H9 (cell line): Measurements from ENCODE around the gene STPG1. TPM values are rescaled to one million over a fixed set of nuclear protein-coding genes. Genes with fewer than 3 reads are reported as not detected.
A peak's percentile ranks its signal among the peaks of the same experiment; 100 is the strongest.

Experiments
- DNase-seq: peaks from one replicate; pipeline ENCODE4 v3.0.0-alpha.2; 2017
- H2AFZ ChIP-seq: one replicate; pipeline ENCODE4 v1.6.1; 2013; ENCODE audit warnings: mild to moderate bottlenecking, low read length, control low read depth, moderate library complexity
- H2AK5ac ChIP-seq: 2 replicates; pipeline ENCODE4 v1.6.1; 2013; ENCODE audit warnings: low read length, control low read depth, mixed read lengths; ENCODE audit not compliant: insufficient read length
- H2BK120ac ChIP-seq: one replicate; pipeline ENCODE4 v1.6.1; 2013; ENCODE audit warnings: low read depth, mild to moderate bottlenecking, low read length, control low read depth, inconsistent platforms; ENCODE audit not compliant: poor library complexity, severe bottlenecking
- H2BK12ac ChIP-seq: 2 replicates; pipeline ENCODE4 v1.6.1; 2013; ENCODE audit warnings: low read length, control low read depth, mixed read lengths, low read depth; ENCODE audit not compliant: insufficient read length
- H2BK15ac ChIP-seq: 2 replicates; pipeline ENCODE4 v1.6.1; 2013; ENCODE audit warnings: low read depth, low read length, control low read depth
- H2BK20ac ChIP-seq: one replicate; pipeline ENCODE4 v1.6.1; 2013; ENCODE audit warnings: low read depth, mild to moderate bottlenecking, low read length, control low read depth, inconsistent platforms; ENCODE audit not compliant: poor library complexity, severe bottlenecking
- H2BK5ac ChIP-seq: 2 replicates; pipeline ENCODE4 v1.6.1; 2013; ENCODE audit warnings: low read length, control low read depth, mixed read lengths; ENCODE audit not compliant: insufficient read length
- H3K14ac ChIP-seq: 2 replicates; pipeline ENCODE4 v1.6.1; 2013; ENCODE audit warnings: low read length, control low read depth; ENCODE audit not compliant: insufficient read depth
- H3K18ac ChIP-seq: 2 replicates; pipeline ENCODE4 v1.6.1; 2013; ENCODE audit warnings: low read depth, mild to moderate bottlenecking, mixed read lengths, low read length, control low read depth; ENCODE audit not compliant: insufficient read length
- H3K23ac ChIP-seq: 2 replicates; pipeline ENCODE4 v1.6.1; 2013; ENCODE audit warnings: low read length, control low read depth, mixed read lengths, low read depth; ENCODE audit not compliant: insufficient read length
- H3K23me2 ChIP-seq: 2 replicates; pipeline ENCODE4 v1.6.1; 2013; ENCODE audit warnings: low read depth, mild to moderate bottlenecking, mixed read lengths, low read length, control low read depth; ENCODE audit not compliant: insufficient read length, poor library complexity, severe bottlenecking
- H3K27ac ChIP-seq: 2 replicates; pipeline ENCODE4 v1.5.1; 2013; ENCODE audit warnings: low read length, control low read depth, mixed read lengths, low read depth; ENCODE audit not compliant: insufficient read length
- H3K27me3 ChIP-seq: 2 replicates; pipeline ENCODE4 v1.6.1; 2013; ENCODE audit warnings: low read length, control low read depth, inconsistent platforms; ENCODE audit not compliant: insufficient read depth
- H3K4ac ChIP-seq: 2 replicates; pipeline ENCODE4 v1.6.1; 2013; ENCODE audit warnings: low read depth, mild to moderate bottlenecking, control low read depth, inconsistent platforms, low read length, moderate library complexity
- H3K4me1 ChIP-seq: 2 replicates; pipeline ENCODE4 v1.6.1; 2013; ENCODE audit warnings: low read length, control low read depth, inconsistent platforms; ENCODE audit not compliant: insufficient read depth
- H3K4me2 ChIP-seq: 2 replicates; pipeline ENCODE4 v1.6.1; 2013; ENCODE audit warnings: low read length, control low read depth, mixed read lengths; ENCODE audit not compliant: insufficient read length, insufficient read depth
- H3K56ac ChIP-seq: 2 replicates; pipeline ENCODE4 v1.6.1; 2013; ENCODE audit warnings: low read depth, mild to moderate bottlenecking, mixed read lengths, low read length, control low read depth; ENCODE audit not compliant: insufficient read length
- H3K79me1 ChIP-seq: 2 replicates; pipeline ENCODE4 v1.6.1; 2013; ENCODE audit warnings: low read depth, mild to moderate bottlenecking, moderate library complexity, low read length, control low read depth, inconsistent platforms; ENCODE audit not compliant: insufficient read depth, poor library complexity, severe bottlenecking
- H3K79me2 ChIP-seq: 2 replicates; pipeline ENCODE4 v1.6.1; 2013; ENCODE audit warnings: low read length, control low read depth, inconsistent platforms; ENCODE audit not compliant: insufficient read depth
- H3K9ac ChIP-seq: 2 replicates; pipeline ENCODE4 v1.6.1; 2013; ENCODE audit warnings: low read length, control low read depth, mixed read lengths; ENCODE audit not compliant: insufficient read length; ENCODE audit errors: extremely low read depth
- H3K9me3 ChIP-seq: one replicate; pipeline ENCODE4 v1.6.1; 2013; ENCODE audit warnings: low read depth, low read length, inconsistent platforms; ENCODE audit not compliant: control insufficient read depth
- H3T11ph ChIP-seq: one replicate; pipeline ENCODE4 v1.6.1; 2013; ENCODE audit warnings: mild to moderate bottlenecking, low read length, control low read depth, inconsistent platforms
- H4K20me1 ChIP-seq: one replicate; pipeline ENCODE4 v1.6.1; 2013; ENCODE audit not compliant: control insufficient read depth, insufficient read length, insufficient read depth
- H4K5ac ChIP-seq: 2 replicates; pipeline ENCODE4 v1.6.1; 2013; ENCODE audit warnings: low read depth, mild to moderate bottlenecking, mixed read lengths, low read length, control low read depth; ENCODE audit not compliant: insufficient read length
- H4K8ac ChIP-seq: replicated peaks from 2 replicates; pipeline ENCODE4 v1.6.1; 2013; ENCODE audit warnings: low read length, control low read depth, mixed read lengths, low read depth; ENCODE audit not compliant: insufficient read length
- H4K91ac ChIP-seq: 2 replicates; pipeline ENCODE4 v1.6.1; 2013; ENCODE audit warnings: low read depth, mild to moderate bottlenecking, moderate library complexity, mixed read lengths, low read length, control low read depth; ENCODE audit not compliant: insufficient read length
- H3K27ac Mint-ChIP-seq, 3 experiments: 2 replicates in 2 of 3; 3 replicates in 1 of 3; pipeline ENCODE4 v1.8.0; 2020 to 2021; ENCODE audit warnings: mixed read lengths in 3 of 3, mild to moderate bottlenecking in 1 of 3, moderate library complexity in 1 of 3
- H3K27me3 Mint-ChIP-seq: 2 replicates; pipeline ENCODE4 v1.8.0; 2021; ENCODE audit warnings: low read depth, mild to moderate bottlenecking, moderate library complexity, mixed read lengths
- H3K36me3 Mint-ChIP-seq, 3 experiments: 2 replicates in 2 of 3; 3 replicates in 1 of 3; pipeline ENCODE4 v1.8.0; 2020 to 2021; ENCODE audit warnings: low read depth in 3 of 3, mixed read lengths in 3 of 3; ENCODE audit not compliant: insufficient read depth in 1 of 3
- H3K4me1 Mint-ChIP-seq, 2 experiments: 2 replicates each; pipeline ENCODE4 v1.8.0; 2020; ENCODE audit warnings: mixed read lengths in 2 of 2
- H3K4me3 Mint-ChIP-seq, 2 experiments: 2 replicates in 1 of 2; 3 replicates in 1 of 2; pipeline ENCODE4 v1.8.0; 2020 to 2021; ENCODE audit warnings: mild to moderate bottlenecking in 2 of 2, mixed read lengths in 2 of 2, moderate library complexity in 1 of 2
- H3K9me3 Mint-ChIP-seq, 2 experiments: 2 replicates in 1 of 2; 3 replicates in 1 of 2; pipeline ENCODE4 v1.8.0; 2020; ENCODE audit warnings: mild to moderate bottlenecking in 2 of 2, mixed read lengths in 2 of 2, moderate library complexity in 1 of 2
- WGBS: extraction: QIAGEN DNeasy Blood & Tissue Kit; methylation state at CpG from one replicate; pipeline ENCODE4 v1.1.7; 2013; ENCODE audit warnings: missing lambda C conversion rate, low lambda C conversion rate, mixed read lengths; ENCODE audit not compliant: insufficient read length; ENCODE audit errors: extremely low coverage; 5-methylcytosine and 5-hydroxymethylcytosine counted together
- total RNA-seq: library from RNA; stranded (reverse); gene quantifications from 2 replicates; pipeline ENCODE4 v1.2.1, GENCODE V29; 2021
- TF ChIP-seq, protein P1 (sequence below): fragments of 200-600 bp; sonication (generic); conservative IDR thresholded peaks from 3 replicates; pipeline ENCODE4 v1.8.0; 2021; ENCODE audit warnings: antibody characterized with exemption, mild to moderate bottlenecking

Gene STPG1
- total RNA-seq, 1 experiment from 2014 or later, result 8.3 TPM

DNA sequence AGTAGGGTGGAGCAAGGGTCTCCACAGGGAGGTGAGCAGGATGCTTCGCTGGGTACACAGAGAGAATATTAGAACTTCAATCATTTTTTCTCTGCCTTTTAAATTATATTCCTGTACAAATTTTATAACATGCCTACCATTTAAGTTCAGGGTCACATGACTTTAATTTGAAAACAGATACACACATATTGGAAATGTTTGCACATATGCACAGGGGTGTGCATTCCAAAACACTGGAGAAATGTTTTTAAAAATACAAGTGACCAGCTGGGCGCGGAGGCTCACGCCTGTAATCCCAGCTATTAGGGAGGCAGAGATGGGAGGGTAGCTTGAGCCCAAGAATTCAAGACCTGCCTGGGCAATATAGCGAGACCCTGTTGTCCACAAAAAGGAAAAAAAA, 41.7 kb upstream of the STPG1 start:
- no peak overlapping the region for H2BK15ac ChIP-seq
- no peak overlapping the region for H3K56ac ChIP-seq
- H4K91ac ChIP-seq, result no peak overlapping the region
- TF ChIP-seq, protein P1, sequence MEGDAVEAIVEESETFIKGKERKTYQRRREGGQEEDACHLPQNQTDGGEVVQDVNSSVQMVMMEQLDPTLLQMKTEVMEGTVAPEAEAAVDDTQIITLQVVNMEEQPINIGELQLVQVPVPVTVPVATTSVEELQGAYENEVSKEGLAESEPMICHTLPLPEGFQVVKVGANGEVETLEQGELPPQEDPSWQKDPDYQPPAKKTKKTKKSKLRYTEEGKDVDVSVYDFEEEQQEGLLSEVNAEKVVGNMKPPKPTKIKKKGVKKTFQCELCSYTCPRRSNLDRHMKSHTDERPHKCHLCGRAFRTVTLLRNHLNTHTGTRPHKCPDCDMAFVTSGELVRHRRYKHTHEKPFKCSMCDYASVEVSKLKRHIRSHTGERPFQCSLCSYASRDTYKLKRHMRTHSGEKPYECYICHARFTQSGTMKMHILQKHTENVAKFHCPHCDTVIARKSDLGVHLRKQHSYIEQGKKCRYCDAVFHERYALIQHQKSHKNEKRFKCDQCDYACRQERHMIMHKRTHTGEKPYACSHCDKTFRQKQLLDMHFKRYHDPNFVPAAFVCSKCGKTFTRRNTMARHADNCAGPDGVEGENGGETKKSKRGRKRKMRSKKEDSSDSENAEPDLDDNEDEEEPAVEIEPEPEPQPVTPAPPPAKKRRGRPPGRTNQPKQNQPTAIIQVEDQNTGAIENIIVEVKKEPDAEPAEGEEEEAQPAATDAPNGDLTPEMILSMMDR, result no peak
- H3T11ph ChIP-seq, result no peak overlapping the region
- Mint-ChIP-seq H3K4me1 (peaks cover 0 to 4% of the 10 kb centered on the region in 2 experiments; a peak in 1 of 4 replicates), H3K4me3 (no peak overlapping the region), H3K27ac (peak overlapping the region in 1 of 3 experiments; percentile 63; a peak in 1 of 7 replicates), H3K36me3 (peaks cover 0 to 4% (median 4%) of the 10 kb centered on the region in 3 experiments; a peak in 1 of 7 replicates), H3K9me3 (no peaks in the 10 kb centered on the region), H3K27me3 (no peaks in the 10 kb centered on the region)
- H3K4ac ChIP-seq, result no peak overlapping the region
- H3K4me2 ChIP-seq, result no peak overlapping the region
- H2BK12ac ChIP-seq, result no peak overlapping the region
- H3K23me2 ChIP-seq, result no peaks in the 10 kb centered on the region
- no peak overlapping the region for H3K18ac ChIP-seq
- no peaks in the 10 kb centered on the region for H3K4me1 ChIP-seq
- no peak overlapping the region for H2BK5ac ChIP-seq
- no CpG with 5 or more reads among the region's 5 CpGs for WGBS
- H3K9ac ChIP-seq, result no peak overlapping the region
- H4K5ac ChIP-seq, result no peak overlapping the region
- no peak overlapping the region for H2AK5ac ChIP-seq
- H3K27me3 ChIP-seq, result no peaks in the 10 kb centered on the region
- H2BK20ac ChIP-seq, result no peak overlapping the region
- H3K14ac ChIP-seq, result no peak overlapping the region
- no peaks in the 10 kb centered on the region for H3K79me1 ChIP-seq
- no peaks in the 10 kb centered on the region for H4K20me1 ChIP-seq
- H3K79me2 ChIP-seq, result no peaks in the 10 kb centered on the region
- H3K27ac ChIP-seq, result no peak overlapping the region
- H2AFZ ChIP-seq, result no peak overlapping the region
- H2BK120ac ChIP-seq, result no peak overlapping the region
- DNase-seq, result no peak
- no peak overlapping the region for H4K8ac ChIP-seq
- no peak overlapping the region for H3K23ac ChIP-seq
- H3K9me3 ChIP-seq, result no peaks in the 10 kb centered on the region
